C4-2B (cell line): Measurements from ENCODE around the gene AUNIP.

Experiments
- ZFX ChIP-seq: fragments of 450-650 bp; IDR thresholded peaks from 2 replicates; pipeline ENCODE4 v1.6.1; 2017
- TF ChIP-seq, protein P1 (sequence below): fragments of 450-650 bp; conservative IDR thresholded peaks from 2 replicates; pipeline ENCODE4 v1.5.1; 2017; ENCODE audit warnings: mild to moderate bottlenecking

DNA sequence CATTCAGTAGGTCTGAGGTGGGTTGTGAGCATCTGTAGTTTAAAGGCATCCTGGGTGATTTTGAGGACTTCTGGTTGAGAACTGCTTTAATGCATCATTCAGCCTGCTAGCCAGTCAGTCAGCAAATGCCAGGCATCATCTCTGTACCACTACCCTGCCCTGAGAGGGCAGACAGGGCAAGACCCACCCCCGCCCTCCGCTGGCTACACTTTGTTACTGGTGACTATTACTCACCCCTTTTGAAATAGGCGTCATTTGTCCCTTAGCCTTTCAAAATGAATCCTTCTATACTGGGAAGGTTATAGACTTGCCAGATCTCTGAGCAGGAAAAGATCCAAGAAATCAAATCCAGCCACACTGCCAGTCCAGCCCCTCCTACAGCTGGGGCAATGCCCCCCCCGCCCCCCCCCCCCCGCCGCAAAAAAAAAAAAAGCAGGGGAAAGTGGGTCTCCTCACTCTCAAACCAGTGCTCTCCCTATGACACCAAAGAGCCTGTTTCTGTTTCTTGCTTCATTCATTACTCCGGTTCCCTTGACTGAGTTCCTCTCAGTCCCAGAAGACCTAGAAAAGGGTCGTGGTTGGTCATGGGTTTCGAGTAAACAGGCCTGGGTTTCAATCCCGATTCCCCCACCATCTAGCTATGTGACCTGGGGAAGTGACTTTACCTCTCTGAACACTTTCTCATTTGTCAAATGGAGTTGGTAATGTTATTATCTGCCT lies 54.9 kb downstream of the AUNIP start:
- TF ChIP-seq, protein P1, sequence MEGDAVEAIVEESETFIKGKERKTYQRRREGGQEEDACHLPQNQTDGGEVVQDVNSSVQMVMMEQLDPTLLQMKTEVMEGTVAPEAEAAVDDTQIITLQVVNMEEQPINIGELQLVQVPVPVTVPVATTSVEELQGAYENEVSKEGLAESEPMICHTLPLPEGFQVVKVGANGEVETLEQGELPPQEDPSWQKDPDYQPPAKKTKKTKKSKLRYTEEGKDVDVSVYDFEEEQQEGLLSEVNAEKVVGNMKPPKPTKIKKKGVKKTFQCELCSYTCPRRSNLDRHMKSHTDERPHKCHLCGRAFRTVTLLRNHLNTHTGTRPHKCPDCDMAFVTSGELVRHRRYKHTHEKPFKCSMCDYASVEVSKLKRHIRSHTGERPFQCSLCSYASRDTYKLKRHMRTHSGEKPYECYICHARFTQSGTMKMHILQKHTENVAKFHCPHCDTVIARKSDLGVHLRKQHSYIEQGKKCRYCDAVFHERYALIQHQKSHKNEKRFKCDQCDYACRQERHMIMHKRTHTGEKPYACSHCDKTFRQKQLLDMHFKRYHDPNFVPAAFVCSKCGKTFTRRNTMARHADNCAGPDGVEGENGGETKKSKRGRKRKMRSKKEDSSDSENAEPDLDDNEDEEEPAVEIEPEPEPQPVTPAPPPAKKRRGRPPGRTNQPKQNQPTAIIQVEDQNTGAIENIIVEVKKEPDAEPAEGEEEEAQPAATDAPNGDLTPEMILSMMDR, result no peak
- TF ChIP-seq ZFX, result no peak
